Neural cell (in vitro differentiated cells): ENCODE results near the gene PRKACA. TPM values are rescaled to one million over a fixed set of nuclear protein-coding genes. Genes with fewer than 3 reads are reported as not detected.

Experiments used
- H2AFZ ChIP-seq: fragments of 200-600, 300-800 bp; sonication (generic), shearing (Covaris generic); 2 replicates; pipeline ENCODE4 v1.6.0; 2014; ENCODE audit warnings: low read depth, mild to moderate bottlenecking, antibody characterized with exemption, low read length, moderate library complexity
- H3F3A ChIP-seq: fragments of 200-600 bp; shearing (Covaris generic); 2 replicates; pipeline ENCODE4 v1.6.1; 2016; ENCODE audit warnings: mild to moderate bottlenecking, moderate library complexity, mixed read lengths, antibody characterized with exemption, low read length; ENCODE audit not compliant: insufficient read depth, poor library complexity, severe bottlenecking
- H3K27ac ChIP-seq: fragments of 200-600, 300-800 bp; sonication (generic), shearing (Covaris generic); 2 replicates; pipeline ENCODE4 v1.5.1; 2014; ENCODE audit warnings: mild to moderate bottlenecking, low read length, moderate library complexity
- H3K27me3 ChIP-seq: fragments of 300-800, 200-600 bp; sonication (generic), shearing (Covaris generic); 2 replicates; pipeline ENCODE4 v1.6.0; 2014; ENCODE audit warnings: mild to moderate bottlenecking, low read depth, low read length, moderate library complexity; ENCODE audit not compliant: insufficient read depth
- H3K36me3 ChIP-seq: fragments of 300-800, 200-600 bp; sonication (generic), shearing (Covaris generic); 2 replicates; pipeline ENCODE4 v1.5.1; 2014; ENCODE audit warnings: mild to moderate bottlenecking, antibody characterized with exemption, low read length, moderate library complexity; ENCODE audit not compliant: insufficient read depth
- H3K4me2 ChIP-seq: fragments of 300-800, 200-600 bp; sonication (generic), shearing (Covaris generic); 2 replicates; pipeline ENCODE4 v1.6.0; 2014; ENCODE audit warnings: mild to moderate bottlenecking, low read length
- H3K4me3 ChIP-seq: fragments of 300-800, 200-600 bp; sonication (generic), shearing (Covaris generic); 2 replicates; pipeline ENCODE4 v1.5.1; 2014; ENCODE audit warnings: mild to moderate bottlenecking, low read length, moderate library complexity
- H3K79me2 ChIP-seq: fragments of 200-600 bp; shearing (Covaris generic); replicated peaks from 2 replicates; pipeline ENCODE4 v1.6.0; 2014; ENCODE audit warnings: mild to moderate bottlenecking, low read length, moderate library complexity; ENCODE audit not compliant: insufficient read depth
- H3K9ac ChIP-seq: fragments of 300-800, 200-600 bp; sonication (generic), shearing (Covaris generic); 2 replicates; pipeline ENCODE4 v1.6.1; 2016; ENCODE audit warnings: mild to moderate bottlenecking, low read length, mixed read lengths
- H3K9me2 ChIP-seq: fragments of 200-600 bp; shearing (Covaris generic); 2 replicates; pipeline ENCODE4 v1.6.1; 2016; ENCODE audit warnings: mild to moderate bottlenecking, low read length, mixed read lengths; ENCODE audit not compliant: insufficient read depth
- H3K9me3 ChIP-seq: fragments of 200-600, 300-800 bp; sonication (generic), shearing (Covaris generic); 2 replicates; pipeline ENCODE4 v1.6.1; 2016; ENCODE audit warnings: mild to moderate bottlenecking, mixed run types, low read length, moderate library complexity, mixed read lengths
- H4K20me1 ChIP-seq: fragments of 200-600 bp; shearing (Covaris generic); 2 replicates; pipeline ENCODE4 v1.6.1; 2016; ENCODE audit warnings: mild to moderate bottlenecking, mixed run types; ENCODE audit not compliant: insufficient read depth
- CTCF ChIP-seq: fragments of 450-650 bp; IDR thresholded peaks from 2 replicates; pipeline ENCODE4 v1.5.1; 2014; ENCODE audit warnings: antibody characterized with exemption, mild to moderate bottlenecking, moderate library complexity; ENCODE audit not compliant: poor library complexity, severe bottlenecking
- EP300 ChIP-seq: fragments of 450-650 bp; conservative IDR thresholded peaks from 2 replicates; pipeline ENCODE4 v1.6.1; 2014; ENCODE audit warnings: antibody characterized with exemption, mild to moderate bottlenecking, moderate library complexity; ENCODE audit not compliant: poor library complexity, severe bottlenecking
- EZH2 ChIP-seq: fragments of 200-600, 300-800 bp; shearing (Covaris generic), sonication (generic); IDR thresholded peaks from 2 replicates; pipeline ENCODE4 v1.6.1; 2014; ENCODE audit warnings: antibody characterized with exemption, low read length, borderline replicate concordance, mild to moderate bottlenecking; ENCODE audit not compliant: insufficient read depth, poor library complexity, severe bottlenecking
- MXI1 ChIP-seq: fragments of 450-650 bp; conservative IDR thresholded peaks from 2 replicates; pipeline ENCODE4 v1.6.1; 2014; ENCODE audit warnings: antibody characterized with exemption, mild to moderate bottlenecking; ENCODE audit not compliant: poor library complexity, severe bottlenecking
- POLR2AphosphoS5 ChIP-seq: IDR thresholded peaks from 2 replicates; pipeline ENCODE4 v1.6.1; 2012
- RAD21 ChIP-seq: fragments of 450-650 bp; conservative IDR thresholded peaks from 2 replicates; pipeline ENCODE4 v1.6.1; 2014; ENCODE audit warnings: antibody characterized with exemption, mild to moderate bottlenecking, moderate library complexity
- REST ChIP-seq: IDR thresholded peaks from 2 replicates; pipeline ENCODE4 v1.6.1; 2012; ENCODE audit warnings: borderline replicate concordance
- SMC3 ChIP-seq: fragments of 450-650 bp; conservative IDR thresholded peaks from 2 replicates; pipeline ENCODE4 v1.6.1; 2014; ENCODE audit warnings: antibody characterized with exemption, mild to moderate bottlenecking, moderate library complexity; ENCODE audit not compliant: poor library complexity
- TAF1 ChIP-seq: IDR thresholded peaks from 2 replicates; pipeline ENCODE4 v1.6.1; 2012; ENCODE audit warnings: low read depth
- polyA plus RNA-seq: library from polyadenylated mRNA; depleted of rRNA; stranded (reverse); fragments of >200 nt; gene quantifications from 2 replicates; pipeline ENCODE4 v1.2.3, GENCODE V29; 2014

PRKACA gene
- polyA plus RNA-seq, 1 donor from 2014 or later: 11.7 TPM

- Histone ChIP-seq H3K9me3 (no peaks in the 10 kb centered on the region), H3K4me3 (no peak within 1 kb of the TSS), H3K79me2 (no peaks in the 10 kb centered on the region), H3K36me3 (no peaks in the 10 kb centered on the region), H3K9me2 (no peaks in the 10 kb centered on the region), H3K27ac (no peak within 1 kb of the TSS), H4K20me1 (peaks cover 8% of the 10 kb centered on the region), H3K9ac (no peak within 1 kb of the TSS), H3F3A (no peaks in the 10 kb centered on the region), H2AFZ (no peak within 1 kb of the TSS), H3K27me3 (no peaks in the 10 kb centered on the region), H3K4me2 (no peak within 1 kb of the TSS)
- TF ChIP-seq RAD21 (no peak), REST (no peak), EP300 (no peak), MXI1 (no peak), CTCF (no peak), POLR2AphosphoS5 (no peak), EZH2 (no peak), SMC3 (no peak), TAF1 (no peak)
Observed at GRCh38 chr19:14085309-14085995, 32.1 kb downstream of the PRKACA start, which contains the start of gene C19orf67. TSS of gene C19orf67 (minus strand) at chr19:14085783. CDS start at chr19:14085627, 156 bp downstream.

- Histone ChIP-seq H3F3A (no peaks in the 10 kb centered on the region), H3K4me3 (peak overlapping the region; percentile 82), H3K36me3 (no peaks in the 10 kb centered on the region), H3K27me3 (no peaks in the 10 kb centered on the region), H4K20me1 (no peaks in the 10 kb centered on the region), H2AFZ (no peak overlapping the region), H3K9ac (peak overlapping the region; percentile 75), H3K79me2 (no peaks in the 10 kb centered on the region), H3K4me2 (no peak overlapping the region), H3K27ac (no peak overlapping the region), H3K9me2 (no peaks in the 10 kb centered on the region), H3K9me3 (no peaks in the 10 kb centered on the region)
- TF ChIP-seq REST: no peak
- TF ChIP-seq EZH2: no peak
- TF ChIP-seq POLR2AphosphoS5: no peak
- TF ChIP-seq TAF1: no peak
- TF ChIP-seq RAD21: no peak
- TF ChIP-seq SMC3: no peak
- no peak for TF ChIP-seq EP300
- no peak for TF ChIP-seq MXI1
Observed at GRCh38 chr19:14082675-14082960, 34.9 kb downstream of the PRKACA start.
